ENCODE results near the gene OR10Z1.

The OR10Z1 gene, protein sequence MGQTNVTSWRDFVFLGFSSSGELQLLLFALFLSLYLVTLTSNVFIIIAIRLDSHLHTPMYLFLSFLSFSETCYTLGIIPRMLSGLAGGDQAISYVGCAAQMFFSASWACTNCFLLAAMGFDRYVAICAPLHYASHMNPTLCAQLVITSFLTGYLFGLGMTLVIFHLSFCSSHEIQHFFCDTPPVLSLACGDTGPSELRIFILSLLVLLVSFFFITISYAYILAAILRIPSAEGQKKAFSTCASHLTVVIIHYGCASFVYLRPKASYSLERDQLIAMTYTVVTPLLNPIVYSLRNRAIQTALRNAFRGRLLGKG

DNA sequence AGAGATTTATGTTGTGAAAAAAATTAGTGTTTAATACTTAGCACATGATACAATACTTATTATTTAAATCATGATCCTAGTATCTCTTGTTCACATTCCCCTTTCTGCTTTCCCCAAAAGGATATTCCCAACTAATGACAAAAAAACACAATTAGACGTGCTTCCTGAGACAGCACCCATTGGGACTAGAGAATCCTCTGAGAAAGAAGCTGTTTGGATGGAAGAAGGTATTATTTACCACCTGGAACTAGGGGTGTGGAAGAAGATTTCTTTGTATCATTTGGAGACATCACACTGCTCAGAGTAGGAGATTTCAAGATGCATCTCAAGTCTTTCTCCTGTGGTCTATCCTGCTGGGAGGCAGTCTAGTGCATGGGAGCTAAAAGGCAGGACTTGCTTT is at the start of gene OR10Z1:
OR10Z1 (plus strand) TSS at position 301 of the 400 bp plus-strand sequence. CDS start 1,171 bp downstream, outside the sequence.
- DNase-seq, result no peak

DNA sequence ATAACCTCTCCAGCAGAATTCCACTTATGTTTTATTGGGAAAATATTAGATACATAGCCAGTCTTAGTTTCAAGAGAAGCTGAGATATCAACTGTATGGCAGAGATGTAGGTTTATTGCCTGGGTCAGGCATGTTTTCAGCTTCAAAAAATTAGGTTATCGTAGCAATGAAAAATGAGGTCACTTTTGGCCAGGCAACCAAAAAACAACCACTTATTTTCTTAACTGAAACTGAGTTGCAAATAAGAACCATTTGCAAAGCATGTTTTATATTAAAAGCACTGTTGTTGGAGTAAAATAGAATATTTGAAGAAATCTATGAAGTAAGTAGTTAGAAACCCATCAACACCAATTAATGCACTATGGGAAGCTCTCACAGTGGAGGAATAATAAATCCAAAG is 45.4 kb upstream of the OR10Z1 start:
- DNase-seq, result no peak

DNA sequence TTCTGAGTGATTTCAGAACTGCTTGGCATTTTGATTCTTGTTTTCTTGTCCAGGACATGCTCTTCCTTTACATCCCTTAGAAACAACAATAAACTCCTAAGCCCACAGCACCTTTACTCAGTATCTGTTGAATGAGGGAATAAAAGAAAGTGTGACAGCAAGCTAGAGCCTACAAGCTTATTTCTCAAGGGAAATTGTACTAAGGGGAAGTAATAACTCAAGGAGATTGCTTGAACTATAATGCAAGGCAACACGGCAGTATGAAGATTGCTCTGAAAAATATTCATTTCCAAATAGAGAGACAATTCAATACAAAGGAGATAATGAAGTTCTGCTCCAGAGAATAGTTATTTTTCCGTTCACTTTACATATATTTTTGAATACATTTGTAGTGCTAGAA is 41.2 kb upstream of the OR10Z1 start:
- DNase-seq, result no peak

GRCh38 chr1:158564608-158565007 is 40.5 kb upstream of the OR10Z1 start:
- no peak for DNase-seq

GRCh38 chr1:158570480-158570879 is 34.6 kb upstream of the OR10Z1 start, which contains the start of gene OR6P1:
Gene OR6P1 (minus strand): TSS chr1:158570580. CDS start chr1:158563604, 6,976 bp downstream.
- DNase-seq, result no peak

DNA sequence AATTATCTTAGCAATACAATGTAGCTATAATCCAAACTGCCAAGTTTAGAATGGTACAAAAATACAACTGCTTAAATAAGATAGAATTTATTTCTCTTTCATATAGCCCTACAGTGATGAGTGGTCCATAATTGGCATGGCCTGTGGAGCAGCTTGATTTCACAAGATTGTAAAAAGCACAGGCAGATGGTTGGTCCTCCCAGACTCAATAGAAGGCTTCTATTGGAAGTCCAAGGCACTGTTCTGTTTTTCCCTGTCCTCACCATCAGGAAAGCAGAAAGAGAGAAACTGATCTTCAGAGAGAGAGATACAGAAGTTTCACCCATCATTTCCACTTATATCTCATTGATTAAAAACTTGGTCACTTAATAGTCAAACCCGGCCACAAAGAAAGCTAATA is 32.8 kb upstream of the OR10Z1 start:
- DNase-seq, result no peak

GRCh38 chr1:158577561-158577960 is 27.5 kb upstream of the OR10Z1 start:
- DNase-seq, result no peak

- no peak for DNase-seq
Observed at GRCh38 chr1:158579733-158580132, 25.3 kb upstream of the OR10Z1 start, which contains the start of gene OR10X1. Gene OR10X1 (minus strand): TSS chr1:158579899. CDS start chr1:158579899, 0 bp downstream.

DNA sequence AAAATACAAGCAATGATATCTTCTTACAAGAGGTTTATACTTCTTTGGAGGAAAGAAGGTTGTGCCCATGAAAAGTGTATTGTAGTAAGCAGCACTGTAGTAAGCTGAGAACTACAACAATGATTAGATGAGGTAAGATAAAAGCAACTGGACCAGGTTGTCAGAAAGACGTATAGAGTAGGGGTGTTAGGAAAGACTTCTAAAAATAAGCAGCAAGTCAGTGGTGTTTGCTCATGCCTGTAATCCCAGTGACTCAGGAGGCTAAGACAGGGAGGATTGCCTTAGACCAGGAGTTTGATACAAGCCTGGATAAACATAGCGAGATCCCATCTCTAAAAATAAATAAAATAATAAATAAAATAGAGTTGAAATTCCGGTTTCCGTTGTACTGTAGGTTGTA is 21.1 kb upstream of the OR10Z1 start:
- DNase-seq, result no peak

DNA sequence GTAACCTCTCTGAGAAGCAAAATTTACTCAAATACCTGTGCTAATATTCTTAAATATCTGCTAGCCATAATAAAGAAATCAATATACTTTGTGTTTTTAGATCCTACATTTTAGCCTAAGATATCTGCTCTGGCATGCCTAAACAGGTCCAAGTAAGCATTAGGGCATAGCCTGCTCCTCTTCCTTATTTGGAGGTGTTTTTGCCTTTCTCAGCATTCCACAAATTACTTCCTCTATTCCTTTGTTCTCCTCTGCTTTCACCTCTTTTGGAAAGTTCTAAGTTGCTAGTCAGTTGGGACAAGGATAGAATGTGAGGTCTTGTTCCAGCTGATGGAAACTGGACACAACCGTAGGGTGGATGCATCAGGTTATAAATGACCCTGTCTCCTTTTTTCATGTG is 18.1 kb upstream of the OR10Z1 start:
- DNase-seq, result no peak

- DNase-seq, result no peak
Observed at GRCh38 chr1:158600735-158601134, 4.3 kb upstream of the OR10Z1 start.

DNA sequence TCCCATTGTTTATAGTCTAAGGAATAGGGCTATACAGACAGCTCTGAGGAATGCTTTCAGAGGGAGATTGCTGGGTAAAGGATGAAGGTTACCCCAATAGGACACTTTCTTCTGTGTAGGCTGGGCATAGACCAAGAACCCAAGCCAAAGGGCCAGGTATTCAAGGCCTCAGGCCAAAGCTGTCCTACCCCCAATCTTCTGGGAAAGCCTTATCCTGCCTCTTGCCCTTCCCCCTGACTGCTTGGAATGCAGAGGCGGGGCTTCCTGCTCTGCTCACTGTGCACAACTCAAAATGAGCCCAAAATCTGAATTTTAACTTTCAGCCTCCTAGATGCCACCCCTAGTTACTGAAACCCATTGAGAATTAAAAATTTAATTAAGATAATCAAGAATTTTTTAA is 2.2 kb downstream of the OR10Z1 start:
- no peak for DNase-seq

GRCh38 chr1:158611916-158612315 is 6.8 kb downstream of the OR10Z1 start:
- DNase-seq, result no peak

DNA sequence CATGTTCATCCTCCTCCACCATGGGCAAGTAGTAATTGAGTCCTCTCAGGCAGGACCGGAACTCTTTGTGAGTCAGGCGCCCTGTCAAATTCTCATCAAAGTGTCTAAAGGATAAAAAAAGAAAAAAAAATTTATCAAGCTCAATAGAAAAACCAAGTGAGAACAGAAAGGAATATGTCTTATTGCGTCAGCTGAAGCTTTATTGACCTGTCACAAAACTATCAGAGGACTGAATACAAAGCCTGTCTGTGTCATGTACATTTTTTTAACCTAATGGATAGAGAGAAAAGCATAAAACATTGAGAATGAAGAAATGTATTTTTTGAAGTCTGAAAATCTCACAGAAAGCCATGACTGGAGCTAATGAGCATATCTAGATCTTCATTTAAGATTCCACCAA is 8.7 kb downstream of the OR10Z1 start:
- DNase-seq, result no peak

- no peak for DNase-seq
Observed at GRCh38 chr1:158638146-158638545, 33.1 kb downstream of the OR10Z1 start.

DNA sequence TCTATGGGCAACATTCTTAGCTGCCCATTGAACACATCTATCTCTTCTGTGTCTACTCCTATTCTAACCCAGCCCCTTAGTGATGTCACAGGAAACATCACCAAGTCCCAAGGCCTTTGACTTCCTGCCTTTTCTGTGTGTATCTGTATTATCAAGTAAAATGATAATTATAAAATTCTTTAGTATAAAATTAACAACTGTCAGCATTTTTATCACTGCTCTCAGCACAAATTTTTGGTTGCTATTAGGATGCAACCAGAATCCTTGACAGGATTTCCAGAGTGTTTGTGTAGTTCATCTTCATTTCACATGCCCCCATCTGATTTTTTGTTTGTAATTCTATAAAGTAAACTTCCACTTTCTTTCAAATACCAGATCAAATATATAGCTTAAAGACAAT is 33.8 kb downstream of the OR10Z1 start:
- no peak for DNase-seq

DNA sequence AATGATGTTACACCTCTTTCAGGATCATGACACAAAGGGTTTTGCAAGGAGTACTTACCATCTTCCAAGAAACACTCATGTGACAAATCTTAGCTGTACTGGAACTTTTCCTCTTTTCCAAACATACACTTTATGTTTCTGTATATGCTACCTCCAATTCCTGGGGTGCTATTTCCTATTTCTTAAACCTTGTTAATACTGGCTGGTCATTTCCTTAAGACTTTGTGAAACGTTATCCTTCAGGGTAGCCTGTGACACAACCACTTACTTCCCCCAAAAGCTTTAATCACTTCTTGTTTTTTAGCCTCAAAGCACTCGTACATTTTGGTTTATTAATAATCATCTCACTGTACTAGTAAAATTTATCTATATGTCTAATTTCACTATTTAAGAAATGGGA is 39.4 kb downstream of the OR10Z1 start:
- DNase-seq, result no peak

- no peak for DNase-seq
Observed at GRCh38 chr1:158646465-158646864, 41.4 kb downstream of the OR10Z1 start.

DNA sequence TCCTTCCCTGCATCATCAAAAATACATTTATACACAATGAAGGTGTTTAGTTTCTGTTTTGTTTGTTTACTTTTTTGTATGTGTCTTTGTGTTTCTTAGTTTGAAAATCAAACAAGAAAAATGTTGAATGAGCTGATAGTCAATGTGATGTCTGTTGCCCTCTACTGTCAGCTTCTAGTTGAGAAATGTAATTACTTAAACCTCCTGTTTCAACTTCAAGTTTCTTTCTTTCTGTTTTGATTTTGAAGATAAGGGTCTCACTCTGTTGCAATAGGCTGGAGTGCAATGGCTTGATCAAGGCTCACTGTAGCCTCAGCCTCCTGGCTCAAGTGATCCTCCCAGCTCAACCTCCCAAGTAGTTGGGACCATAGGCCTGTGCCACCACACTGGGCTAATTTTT is 44.0 kb downstream of the OR10Z1 start:
- no peak for DNase-seq

GRCh38 chr1:158652721-158653334 is 47.8 kb downstream of the OR10Z1 start:
- DNase-seq, result no peak

GRCh38 chr1:158654086-158654485 is 49.0 kb downstream of the OR10Z1 start:
- no peak for DNase-seq

DNA sequence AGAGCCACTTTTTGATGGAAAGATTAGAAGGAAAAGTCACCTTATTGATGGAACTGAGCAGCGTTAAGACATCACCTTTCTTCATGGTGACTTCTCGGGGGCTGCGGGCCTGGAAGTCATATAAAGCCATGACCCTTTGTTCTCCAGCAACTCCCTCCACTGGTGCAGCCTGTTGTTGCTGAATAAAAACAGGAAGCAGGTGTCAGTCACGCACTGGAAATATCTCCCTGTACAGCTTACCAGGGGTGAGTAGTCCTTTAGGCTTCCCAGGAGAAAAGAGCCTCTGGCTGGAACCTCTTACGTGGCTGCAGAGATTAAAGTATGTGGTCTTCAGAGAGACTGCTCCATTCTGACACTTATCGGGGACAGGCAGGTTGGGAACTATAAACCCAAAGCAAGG is 49.5 kb downstream of the OR10Z1 start:
- no peak for DNase-seq
